ENCODE results near the gene EHMT1. TPM values are rescaled to one million over a fixed set of nuclear protein-coding genes. Genes with fewer than 3 reads are reported as not detected.

EHMT1 gene
- total RNA-seq, 1 experiment from 2014 or later: 63.9 TPM

DNA sequence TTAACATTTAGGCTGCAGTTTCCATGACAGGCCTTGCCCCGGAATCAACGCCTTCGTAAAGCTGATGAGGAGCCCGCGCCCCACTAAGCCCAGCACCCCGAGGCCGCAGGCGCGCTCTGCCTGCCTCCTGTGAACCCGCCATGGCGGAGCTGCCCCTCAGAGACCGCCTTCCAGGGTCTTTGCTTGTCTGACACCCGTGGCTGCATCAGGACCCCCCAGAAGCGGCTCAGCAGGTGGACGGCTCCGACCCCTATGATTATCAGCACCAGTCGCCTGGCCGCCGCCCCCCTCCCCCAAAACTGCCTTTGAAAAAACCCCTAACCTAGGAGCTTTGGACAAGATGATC lies 39.6 kb upstream of the EHMT1 start:
- TF ChIP-seq POLR2AphosphoS5 (IDR thresholded peaks at IDR 0.05; ENCODE audit: low read depth, low read length): no peak
- no peak for TF ChIP-seq REST (IDR thresholded peaks at IDR 0.05; ENCODE audit: insufficient read depth in 1 of 2, low read depth in 2 of 2, low read length in 1 of 2)
- TF ChIP-seq SIN3A (IDR thresholded peaks at IDR 0.05; ENCODE audit: borderline replicate concordance, insufficient read depth, low read depth, low read length): no peak
- TF ChIP-seq, protein P1, sequence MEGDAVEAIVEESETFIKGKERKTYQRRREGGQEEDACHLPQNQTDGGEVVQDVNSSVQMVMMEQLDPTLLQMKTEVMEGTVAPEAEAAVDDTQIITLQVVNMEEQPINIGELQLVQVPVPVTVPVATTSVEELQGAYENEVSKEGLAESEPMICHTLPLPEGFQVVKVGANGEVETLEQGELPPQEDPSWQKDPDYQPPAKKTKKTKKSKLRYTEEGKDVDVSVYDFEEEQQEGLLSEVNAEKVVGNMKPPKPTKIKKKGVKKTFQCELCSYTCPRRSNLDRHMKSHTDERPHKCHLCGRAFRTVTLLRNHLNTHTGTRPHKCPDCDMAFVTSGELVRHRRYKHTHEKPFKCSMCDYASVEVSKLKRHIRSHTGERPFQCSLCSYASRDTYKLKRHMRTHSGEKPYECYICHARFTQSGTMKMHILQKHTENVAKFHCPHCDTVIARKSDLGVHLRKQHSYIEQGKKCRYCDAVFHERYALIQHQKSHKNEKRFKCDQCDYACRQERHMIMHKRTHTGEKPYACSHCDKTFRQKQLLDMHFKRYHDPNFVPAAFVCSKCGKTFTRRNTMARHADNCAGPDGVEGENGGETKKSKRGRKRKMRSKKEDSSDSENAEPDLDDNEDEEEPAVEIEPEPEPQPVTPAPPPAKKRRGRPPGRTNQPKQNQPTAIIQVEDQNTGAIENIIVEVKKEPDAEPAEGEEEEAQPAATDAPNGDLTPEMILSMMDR (IDR thresholded peaks at IDR 0.05): no peak
- TF ChIP-seq TCF7L2 (IDR thresholded peaks at IDR 0.05; ENCODE audit: low read depth, low read length): no peak
- H3K27me3 ChIP-seq (ENCODE audit: control insufficient read depth, insufficient read depth, low read length): no peaks in the 10 kb centered on the region
- intact Hi-C loops (cut with micrococcal nuclease; ENCODE audit: unreplicated experiment) (no loop called here), in situ Hi-C loops (cut with HindIII; ENCODE audit: low pct_unique_long_range_greater_than_20kb, low sequenced_read_pairs) (no loop called here)
- no peaks in the 10 kb centered on the region; the same call in 1 of the 2 replicates for H3K36me3 ChIP-seq (ENCODE audit: control insufficient read depth, insufficient read depth, low read length)
- BruUV-seq (replicated peaks): no TSS peak
- H3K4me3 ChIP-seq (ENCODE audit: low read depth in 2 of 2, low read length in 2 of 2): peak overlapping the region; percentile 53 to 74
- no peak for DNase-seq (ENCODE audit: low read depth, low spot score)
- peak overlapping the region; percentile 74 for H3K27ac ChIP-seq (ENCODE audit: low read length)
- ChIA-PET CTCF (interaction anchor here (0.7 to 0.8 kb wide), 2 partner anchors 9 to 39 kb away, joined by 3 to 6 read pairs; partner anchors contain the start of gene EHMT1), POLR2A (no interaction called here)
- ATAC-seq: no peak
- no peaks in the 10 kb centered on the region for H3K9me3 ChIP-seq (ENCODE audit: control insufficient read depth, insufficient read depth, low read depth, low read length)
- H3K4me1 ChIP-seq (ENCODE audit: control insufficient read depth, insufficient read depth, low read length): peaks cover 3% of the 10 kb centered on the region; the same call in 1 of the 2 replicates

- no peaks in the 10 kb centered on the region; the same call in 1 of the 2 replicates for H3K36me3 ChIP-seq (ENCODE audit: control insufficient read depth, insufficient read depth, low read length)
- intact Hi-C loops (cut with micrococcal nuclease; ENCODE audit: unreplicated experiment) (no loop called here), in situ Hi-C loops (cut with HindIII; ENCODE audit: low pct_unique_long_range_greater_than_20kb, low sequenced_read_pairs) (no loop called here)
- no peaks in the 10 kb centered on the region for H3K9me3 ChIP-seq (ENCODE audit: control insufficient read depth, insufficient read depth, low read depth, low read length)
- no peak for DNase-seq (ENCODE audit: low read depth, low spot score)
- H3K4me1 ChIP-seq (ENCODE audit: control insufficient read depth, insufficient read depth, low read length): peaks cover 3% of the 10 kb centered on the region; the same call in 1 of the 2 replicates
- TF ChIP-seq TCF7L2 (IDR thresholded peaks at IDR 0.05; ENCODE audit: low read depth, low read length): no peak
- TF ChIP-seq POLR2AphosphoS5 (IDR thresholded peaks at IDR 0.05; ENCODE audit: low read depth, low read length): 0 out of 2 replicates have a peak, but pooled peaks have one; percentile 22
- H3K4me3 ChIP-seq (ENCODE audit: low read depth in 2 of 2, low read length in 2 of 2): no peak overlapping the region
- no peaks in the 10 kb centered on the region for H3K27me3 ChIP-seq (ENCODE audit: control insufficient read depth, insufficient read depth, low read length)
- CTCF ChIA-PET: interaction anchor here (0.7 to 0.8 kb wide), 2 partner anchors 38 to 176 kb away, joined by 3 to 9 read pairs; partner anchors contain the start of gene EHMT1
- H3K27ac ChIP-seq (ENCODE audit: low read length): no peak overlapping the region
- ATAC-seq: no peak
- POLR2A ChIA-PET: no interaction called here
- BruUV-seq (replicated peaks): no TSS peak
Observed at GRCh38 chr9:137580209-137580953, 38.4 kb upstream of the EHMT1 start.

- Histone ChIP-seq H3K27me3 (ENCODE audit: control insufficient read depth, insufficient read depth, low read length) (no peaks in the 10 kb centered on the region), H3K27ac (ENCODE audit: low read length) (no peak overlapping the region), H3K9me3 (ENCODE audit: control insufficient read depth, insufficient read depth, low read depth, low read length) (no peaks in the 10 kb centered on the region), H3K36me3 (ENCODE audit: control insufficient read depth, insufficient read depth, low read length) (no peaks in the 10 kb centered on the region; the same call in 1 of the 2 replicates), H3K4me3 (ENCODE audit: low read depth in 2 of 2, low read length in 2 of 2) (no peak overlapping the region), H3K4me1 (ENCODE audit: control insufficient read depth, insufficient read depth, low read length) (peaks cover 3% of the 10 kb centered on the region; the same call in 1 of the 2 replicates)
- TF ChIP-seq SIN3A (IDR thresholded peaks at IDR 0.05; ENCODE audit: borderline replicate concordance, insufficient read depth, low read depth, low read length) (no peak), POLR2AphosphoS5 (IDR thresholded peaks at IDR 0.05; ENCODE audit: low read depth, low read length) (no peak), TCF7L2 (IDR thresholded peaks at IDR 0.05; ENCODE audit: low read depth, low read length) (no peak), REST (IDR thresholded peaks at IDR 0.05; ENCODE audit: insufficient read depth in 1 of 2, low read depth in 2 of 2, low read length in 1 of 2) (no peak)
- TF ChIP-seq, protein P1 (IDR thresholded peaks at IDR 0.05): no peak
- no TSS peak for BruUV-seq (replicated peaks)
- ATAC-seq: no peak
- intact Hi-C loops (cut with micrococcal nuclease; ENCODE audit: unreplicated experiment) (no loop called here), in situ Hi-C loops (cut with HindIII; ENCODE audit: low pct_unique_long_range_greater_than_20kb, low sequenced_read_pairs) (no loop called here)
- POLR2A ChIA-PET: no interaction called here
- CTCF ChIA-PET: no interaction called here
- no peak for DNase-seq (ENCODE audit: low read depth, low spot score)
Observed at GRCh38 chr9:137580954-137581322, 37.9 kb upstream of the EHMT1 start.

Measured in Panc1 (cell line).